Thymus (tissue), 11 donors: ENCODE results near the gene EEFSEC. TPM values are rescaled to one million over a fixed set of nuclear protein-coding genes. Genes with fewer than 3 reads are reported as not detected.

Experiments
- DNase-seq, 9 donors: peaks; one replicate each; pipeline ENCODE4 v3.0.0-alpha.2; 2013; ENCODE audit warnings: low spot score in 9 of 9, low read depth in 6 of 9, missing footprints in 1 of 9
- H3K27ac ChIP-seq, 2 donors: one replicate each; pipeline ENCODE4 v1.5.1; 2013; ENCODE audit warnings: control low read depth in 1 of 2, low read depth in 1 of 2, low read length in 1 of 2, mild to moderate bottlenecking in 1 of 2, moderate library complexity in 1 of 2
- H3K27me3 ChIP-seq, 2 donors: one replicate each; pipeline ENCODE4 v1.5.1; 2013; ENCODE audit warnings: low read length in 1 of 2; ENCODE audit not compliant: control insufficient read depth in 2 of 2, insufficient read depth in 1 of 2
- H3K36me3 ChIP-seq, 2 donors: one replicate each; pipeline ENCODE4 v1.5.1; 2013; ENCODE audit warnings: low read length in 1 of 2, mild to moderate bottlenecking in 1 of 2, moderate library complexity in 1 of 2; ENCODE audit not compliant: control insufficient read depth in 2 of 2, insufficient read depth in 2 of 2
- H3K4me1 ChIP-seq, 2 donors: one replicate each; pipeline ENCODE4 v1.5.1; 2013; ENCODE audit warnings: low read length in 2 of 2; ENCODE audit not compliant: control insufficient read depth in 2 of 2, insufficient read depth in 2 of 2
- H3K4me3 ChIP-seq, 2 donors: one replicate each; pipeline ENCODE4 v1.5.1; 2013; ENCODE audit warnings: low read length in 2 of 2, control low read depth in 1 of 2, mild to moderate bottlenecking in 1 of 2
- H3K9me3 ChIP-seq, 2 donors: one replicate each; pipeline ENCODE4 v1.5.1; 2013; ENCODE audit warnings: low read length in 1 of 2, mild to moderate bottlenecking in 1 of 2; ENCODE audit not compliant: control insufficient read depth in 2 of 2, insufficient read depth in 1 of 2
- WGBS: extraction: QIAGEN DNeasy Blood & Tissue Kit; methylation state at CpG from one replicate; pipeline ENCODE4 v1.1.7; 2013; 5-methylcytosine and 5-hydroxymethylcytosine counted together
- polyA plus RNA-seq: library from polyadenylated mRNA; stranded (reverse); fragments of 200-250 nt; gene quantifications from one replicate; pipeline ENCODE4 v1.2.3, GENCODE V29; 2013
- total RNA-seq: library from RNA; stranded (reverse); fragments of 120-200 nt; gene quantifications from one replicate; pipeline ENCODE4 v1.2.4, GENCODE V29; 2013
- donor health status: healthy.

EEFSEC gene
- total and polyA plus RNA-seq, 2 donors = 6.5 to 13.1 TPM

DNA sequence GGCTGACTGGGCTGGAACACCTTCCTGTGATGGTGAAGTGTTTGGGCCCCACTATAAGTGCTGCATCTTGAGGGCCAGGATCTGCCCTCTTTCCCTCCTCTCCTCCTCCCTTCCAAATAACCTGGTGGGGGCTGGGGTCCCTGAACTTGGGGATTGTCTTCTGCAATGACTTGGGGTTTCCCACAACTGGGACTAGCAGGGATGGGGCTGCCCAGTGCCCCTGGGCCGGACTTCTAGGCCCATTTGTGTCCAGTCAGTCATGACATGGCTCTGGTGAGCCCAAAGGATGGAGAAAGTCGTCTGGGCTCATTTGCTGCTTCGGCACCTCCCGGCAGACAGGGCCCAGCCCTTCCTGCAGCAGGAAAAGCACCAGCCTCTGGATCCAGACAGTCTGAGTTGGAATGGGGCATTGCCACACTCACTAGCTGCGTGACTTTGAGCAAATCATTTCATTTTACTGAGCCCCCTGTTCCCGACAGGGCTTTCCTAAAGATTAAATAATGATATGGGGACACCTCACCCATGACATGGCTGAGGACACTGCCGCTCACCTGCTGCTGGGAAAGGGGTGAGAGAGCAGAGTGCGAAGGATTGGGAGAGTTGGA lies 200.2 kb downstream of the EEFSEC start:
- no peaks in the 10 kb centered on the region for H3K9me3 ChIP-seq
- no peak for DNase-seq
- peaks cover 4 to 11% of the 10 kb centered on the region in 2 donors for H3K36me3 ChIP-seq
- WGBS = 98% methylated on average over 8 of the region's 8 CpGs
- peaks cover 0 to 12% of the 10 kb centered on the region in 2 donors for H3K4me1 ChIP-seq
- H3K27me3 ChIP-seq = no peaks in the 10 kb centered on the region
- no peak overlapping the region for H3K27ac ChIP-seq
- H3K4me3 ChIP-seq = no peak overlapping the region

DNA sequence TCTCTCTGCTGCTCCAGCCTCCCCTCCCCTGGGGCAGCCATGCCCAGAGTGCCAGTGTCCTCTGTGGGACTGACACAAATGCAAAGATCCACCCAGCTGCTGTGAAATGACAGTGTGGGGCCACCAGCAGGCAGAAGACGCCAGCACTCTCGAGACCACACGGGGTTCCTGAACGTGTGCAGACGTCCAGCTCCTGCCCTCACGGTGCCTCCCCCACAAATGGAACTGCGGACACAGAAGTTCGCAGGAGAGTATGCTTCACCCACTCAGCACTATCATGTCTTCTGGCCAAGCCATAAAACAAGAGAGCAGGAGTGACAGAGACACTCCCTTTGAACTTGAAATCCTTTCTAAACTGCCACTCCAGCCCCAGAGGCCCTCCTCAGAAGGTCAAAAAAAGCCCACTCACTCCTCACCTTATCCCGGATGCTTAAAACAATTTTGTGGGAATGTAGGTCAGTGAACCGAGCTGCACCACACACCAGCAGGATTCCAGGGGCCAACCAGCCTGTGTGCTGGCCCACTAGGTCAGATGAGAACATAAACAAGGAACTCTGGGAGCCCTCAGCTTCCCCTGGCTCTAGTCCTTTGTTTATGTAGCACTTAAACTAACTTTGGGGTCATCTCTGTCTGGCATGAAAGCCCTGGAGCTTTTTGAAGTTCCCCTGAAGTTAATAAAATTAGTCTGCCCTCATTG lies 200.9 kb downstream of the EEFSEC start:
- H3K9me3 ChIP-seq = no peaks in the 10 kb centered on the region
- peaks cover 4 to 11% of the 10 kb centered on the region in 2 donors for H3K36me3 ChIP-seq
- H3K27me3 ChIP-seq = no peaks in the 10 kb centered on the region
- no peak for DNase-seq
- no peak overlapping the region for H3K27ac ChIP-seq
- peaks cover 0 to 5% of the 10 kb centered on the region in 2 donors for H3K4me1 ChIP-seq
- H3K4me3 ChIP-seq = no peak overlapping the region
- 96% methylated on average over 10 of the region's 10 CpGs for WGBS

DNA sequence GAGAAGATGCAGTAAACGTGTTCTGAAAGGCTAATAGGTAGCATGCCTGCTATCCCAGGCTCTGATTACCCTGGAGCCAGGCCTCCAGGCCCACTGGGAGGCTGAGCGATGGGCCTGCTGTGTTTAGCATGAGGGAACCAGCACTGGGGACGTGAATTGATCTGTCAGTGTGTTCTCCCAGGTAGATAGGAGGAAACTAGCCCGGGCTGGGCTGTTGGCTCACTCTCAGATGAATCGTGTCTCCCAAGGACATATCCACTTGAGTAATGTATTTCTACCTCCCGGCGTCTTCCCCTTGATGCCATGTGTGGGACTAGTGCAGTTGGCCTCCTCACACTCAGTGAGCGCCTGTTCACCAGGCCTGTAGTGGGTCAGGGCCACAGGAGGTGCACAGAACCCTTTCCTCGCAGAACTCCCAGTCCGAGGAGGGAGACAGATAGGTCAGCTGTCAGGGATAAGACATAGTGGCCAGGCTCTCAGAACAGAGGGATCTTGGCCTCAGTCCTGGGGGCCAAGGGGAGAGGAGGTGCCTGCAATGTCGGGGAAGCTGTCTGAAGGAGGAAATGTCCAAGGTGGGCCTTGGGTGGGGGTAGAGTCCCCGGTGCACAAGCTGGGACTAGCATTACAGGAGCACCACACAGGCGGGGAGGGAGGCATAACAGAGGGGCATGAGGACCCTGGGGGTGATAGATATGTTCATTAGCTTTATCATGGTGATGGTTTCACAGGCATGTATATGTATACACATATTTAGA lies 201.7 kb downstream of the EEFSEC start:
- Histone ChIP-seq H3K27me3 (no peaks in the 10 kb centered on the region), H3K27ac (no peak overlapping the region), H3K36me3 (peaks cover 4 to 11% of the 10 kb centered on the region in 2 donors), H3K4me1 (no peaks in the 10 kb centered on the region), H3K4me3 (no peak overlapping the region), H3K9me3 (no peaks in the 10 kb centered on the region)
- 96% methylated on average over 13 of the region's 13 CpGs for WGBS
- DNase-seq = no peak

DNA sequence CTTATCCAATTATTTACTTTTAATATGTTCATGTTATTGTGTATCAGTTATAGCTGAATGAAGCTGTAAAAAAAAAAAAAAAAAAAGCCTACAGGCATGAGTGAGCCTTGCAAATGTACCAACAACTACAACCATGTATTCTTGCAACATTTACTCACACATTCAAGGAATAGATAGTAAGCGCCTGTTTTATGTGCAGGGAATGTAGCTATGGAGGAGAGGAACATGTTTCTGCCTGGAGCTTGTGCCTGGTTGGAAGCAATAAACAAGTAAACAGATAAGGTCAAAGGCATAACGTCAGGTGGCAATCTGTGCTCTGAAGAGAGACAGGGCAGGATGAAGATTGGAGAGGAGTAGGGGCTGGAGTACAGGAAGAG lies 202.2 kb downstream of the EEFSEC start:
- H3K36me3 ChIP-seq = peaks cover 4 to 11% of the 10 kb centered on the region in 2 donors
- no peaks in the 10 kb centered on the region for H3K9me3 ChIP-seq
- no peak overlapping the region for H3K4me3 ChIP-seq
- no peaks in the 10 kb centered on the region for H3K4me1 ChIP-seq
- no peak overlapping the region for H3K27ac ChIP-seq
- WGBS = 98% methylated on average over 2 of the region's 2 CpGs
- no peak for DNase-seq
- H3K27me3 ChIP-seq = no peaks in the 10 kb centered on the region

DNA sequence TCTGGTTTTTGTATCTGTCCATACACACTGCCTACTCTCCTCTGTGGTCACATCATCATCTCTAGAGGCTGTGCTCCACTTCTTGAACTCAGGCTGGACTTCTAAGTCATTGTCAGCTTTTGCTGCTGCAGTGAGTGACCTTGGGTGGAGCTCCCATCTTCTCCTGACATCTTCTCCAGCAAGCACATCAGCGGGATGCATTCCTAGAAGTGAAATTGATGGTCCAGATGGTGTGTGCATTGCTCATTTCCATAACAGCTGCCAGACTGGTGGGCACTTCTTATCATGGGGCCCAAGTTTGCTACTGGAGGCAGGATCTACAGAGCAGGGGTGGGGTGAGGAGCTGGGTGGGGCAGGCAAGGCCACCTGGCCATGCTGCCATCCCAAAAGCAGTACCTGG lies 203.5 kb downstream of the EEFSEC start:
- peaks cover 4 to 8% of the 10 kb centered on the region in 2 donors for H3K36me3 ChIP-seq
- H3K27me3 ChIP-seq = no peaks in the 10 kb centered on the region
- no peak overlapping the region for H3K4me3 ChIP-seq
- WGBS = 97% methylated on average over 1 of the region's 1 CpG
- DNase-seq = no peak
- H3K27ac ChIP-seq = no peak overlapping the region
- H3K4me1 ChIP-seq = no peaks in the 10 kb centered on the region
- no peaks in the 10 kb centered on the region for H3K9me3 ChIP-seq

DNA sequence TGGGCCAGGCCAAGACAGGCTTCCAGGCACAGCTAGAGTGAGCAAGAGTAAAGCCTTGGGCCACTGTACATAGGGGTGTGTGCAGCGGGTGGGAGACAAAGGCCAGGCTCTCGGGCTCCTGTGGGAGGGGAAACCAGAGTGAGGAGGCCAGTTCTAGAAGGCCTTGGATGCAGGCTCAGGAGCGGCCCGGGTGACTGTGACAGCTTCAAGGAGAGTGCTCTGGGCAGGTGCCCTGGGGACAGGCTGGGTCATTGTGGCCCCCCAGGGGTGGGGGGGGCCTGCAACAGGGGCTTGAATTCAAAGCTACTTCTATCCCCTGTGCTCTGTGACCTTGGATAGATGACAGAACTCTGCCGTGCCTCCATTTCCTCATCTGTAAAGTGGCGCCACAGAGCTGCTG lies 204.3 kb downstream of the EEFSEC start:
- H3K36me3 ChIP-seq = peaks cover 4 to 9% of the 10 kb centered on the region in 2 donors
- H3K9me3 ChIP-seq = no peaks in the 10 kb centered on the region
- no peak overlapping the region for H3K27ac ChIP-seq
- over 99% methylated on average over 6 of the region's 6 CpGs for WGBS
- no peak overlapping the region for H3K4me3 ChIP-seq
- H3K4me1 ChIP-seq = no peaks in the 10 kb centered on the region
- no peak for DNase-seq
- H3K27me3 ChIP-seq = no peaks in the 10 kb centered on the region

DNA sequence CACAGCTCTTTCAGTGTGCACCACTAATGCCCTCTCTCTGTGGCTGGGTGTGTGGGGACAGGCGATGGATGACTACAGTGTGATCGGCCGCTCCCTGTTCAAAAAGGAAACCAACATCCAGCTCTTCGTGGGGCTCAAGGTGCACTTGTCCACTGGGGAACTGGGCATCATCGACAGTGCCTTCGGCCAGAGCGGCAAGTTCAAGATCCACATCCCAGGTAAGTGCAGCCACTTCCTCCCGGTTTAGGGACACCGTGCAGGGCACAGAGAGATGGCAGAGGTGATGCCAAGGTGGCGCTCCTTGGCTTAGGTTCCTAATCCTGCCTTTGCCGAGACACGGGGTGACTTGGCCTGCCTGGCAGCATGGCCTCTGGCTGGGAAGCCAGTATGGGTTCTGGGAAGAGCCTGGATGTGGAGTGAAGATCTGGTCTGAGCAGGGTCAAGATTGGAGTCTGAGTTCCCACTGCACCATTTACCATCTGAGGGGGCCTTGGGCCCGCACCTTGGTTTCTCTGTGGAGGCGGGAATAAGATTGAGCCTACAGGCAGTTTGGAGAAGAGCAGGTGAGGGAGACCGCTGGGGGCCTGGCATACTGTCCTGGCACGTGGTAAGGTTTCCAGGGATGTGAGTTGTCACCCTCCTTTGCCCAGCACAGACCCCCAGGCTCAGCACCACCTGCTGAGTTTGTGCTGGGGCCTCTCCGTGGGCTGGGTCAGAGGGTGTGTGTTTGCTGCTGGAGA lies 205.0 kb downstream of the EEFSEC start:
- no peaks in the 10 kb centered on the region for H3K9me3 ChIP-seq
- H3K36me3 ChIP-seq = peaks cover 4 to 10% of the 10 kb centered on the region in 2 donors
- WGBS = 98% methylated on average over 17 of the region's 17 CpGs

DNA sequence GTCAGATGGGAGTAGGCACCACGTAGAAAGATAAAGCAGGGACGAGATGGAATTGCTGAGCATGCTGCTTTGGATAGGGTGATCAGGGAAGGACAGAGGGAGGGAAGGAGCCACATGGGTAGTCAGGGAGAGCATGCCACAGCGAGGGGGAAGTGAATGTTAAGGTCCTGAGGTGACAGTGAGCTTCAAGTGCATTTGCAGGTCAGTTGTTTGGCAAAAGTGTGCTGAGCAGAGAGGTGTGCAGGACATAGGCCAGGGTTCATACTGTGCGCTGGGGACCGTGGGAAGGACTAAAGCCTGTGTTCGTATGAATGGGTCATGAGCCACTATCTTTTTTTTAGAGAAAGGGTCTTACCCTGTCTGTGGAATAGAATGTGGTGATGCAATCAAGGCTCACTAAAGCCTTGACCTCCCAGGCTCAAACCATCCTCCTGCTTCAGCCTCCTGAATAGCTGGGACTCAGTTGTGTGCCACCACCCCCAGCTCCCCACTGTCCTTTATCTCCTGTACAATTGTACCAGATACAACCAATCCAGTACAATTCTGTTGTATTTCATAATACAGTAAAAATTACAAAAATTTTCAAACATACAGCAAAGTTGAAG lies 205.9 kb downstream of the EEFSEC start:
- Histone ChIP-seq H3K36me3 (peaks cover 3 to 10% of the 10 kb centered on the region in 2 donors), H3K4me3 (no peak overlapping the region)
- 98% methylated on average over 6 of the region's 6 CpGs for WGBS

More for the DNA sequence above, 205.0 kb downstream of the EEFSEC start:
- no peaks in the 10 kb centered on the region for H3K4me1 ChIP-seq
- no peak for DNase-seq
- H3K27me3 ChIP-seq = no peaks in the 10 kb centered on the region
- H3K4me3 ChIP-seq = no peak overlapping the region
- no peak overlapping the region for H3K27ac ChIP-seq

More for the DNA sequence above, 205.9 kb downstream of the EEFSEC start:
- no peak for DNase-seq
- Histone ChIP-seq H3K9me3 (no peaks in the 10 kb centered on the region), H3K4me1 (no peaks in the 10 kb centered on the region), H3K27ac (no peak overlapping the region), H3K27me3 (no peaks in the 10 kb centered on the region)
